KOPT-K1 (cell line): ENCODE results near the gene PFKL.

Experiments
- H3K27ac ChIP-seq: fragments of 200-600 bp; sonication (generic); 2 replicates; pipeline ENCODE4 v1.5.1; 2016; ENCODE audit warnings: antibody characterized with exemption, mild to moderate bottlenecking, low read depth, low read length; ENCODE audit not compliant: poor library complexity, severe bottlenecking
- H3K36me3 ChIP-seq: fragments of 200-600 bp; sonication (generic); 2 replicates; pipeline ENCODE4 v1.5.1; 2017; ENCODE audit warnings: antibody characterized with exemption, mild to moderate bottlenecking, low read length, moderate library complexity; ENCODE audit not compliant: insufficient read depth
- H3K9me3 ChIP-seq: fragments of 200-600 bp; sonication (generic); 2 replicates; pipeline ENCODE4 v1.5.1; 2017; ENCODE audit warnings: antibody characterized with exemption, low read length, mild to moderate bottlenecking; ENCODE audit not compliant: insufficient read depth, poor library complexity, severe bottlenecking

PFKL gene

GRCh38 chr21:44299458-44300261 is at the start of gene PFKL:
Gene PFKL, plus strand, starts transcription at chr21:44300053. Its CDS starts 53 bp downstream, at chr21:44300106.
- H3K27ac ChIP-seq = peak within 1 kb of the TSS; percentile 62
- no peaks in the 10 kb centered on the region for H3K36me3 ChIP-seq
- H3K9me3 ChIP-seq = no peaks in the 10 kb centered on the region

DNA sequence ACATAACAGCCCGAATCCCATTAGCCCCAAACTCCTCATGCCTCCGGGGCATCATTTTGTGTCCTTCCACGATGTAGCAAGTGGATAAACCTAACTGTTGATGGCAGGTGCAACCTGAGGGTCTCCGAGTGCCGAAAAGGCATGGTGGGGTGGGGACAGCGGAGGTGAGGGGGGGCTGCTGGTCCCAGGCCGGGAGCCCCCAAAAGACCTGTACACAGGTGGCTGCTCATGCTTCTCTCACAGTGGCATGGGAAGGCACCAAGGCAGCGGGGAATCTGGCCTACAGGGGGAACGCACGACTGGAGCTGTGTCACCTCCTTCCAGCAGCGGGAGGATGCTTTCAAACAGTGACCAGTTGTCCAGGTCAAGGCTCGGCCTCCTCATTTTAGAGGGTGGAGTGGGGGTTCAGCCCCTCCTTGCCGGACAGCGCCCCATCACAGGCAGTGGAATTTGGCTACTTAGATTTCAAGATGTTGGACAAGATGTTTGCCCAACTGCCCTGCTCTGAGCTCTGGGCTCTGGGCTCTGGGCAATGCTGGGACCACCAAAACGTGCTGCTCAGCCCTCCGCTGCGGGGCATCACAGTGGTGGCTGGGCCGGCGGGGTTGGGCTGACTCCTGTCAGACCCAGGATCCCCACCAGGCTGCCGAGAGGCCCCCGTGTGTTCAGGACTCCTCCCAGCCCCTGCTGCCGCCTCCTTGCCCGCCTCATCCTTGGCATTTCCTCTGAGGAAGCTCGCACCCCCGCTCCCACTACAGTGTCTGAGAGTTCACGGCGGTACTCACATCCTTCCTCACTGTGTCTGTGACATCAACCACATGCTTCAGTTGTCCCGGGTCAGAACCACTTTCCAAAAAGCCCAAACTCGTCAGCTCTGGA is 45.8 kb upstream of the PFKL start:
- Histone ChIP-seq H3K36me3 (no peaks in the 10 kb centered on the region), H3K9me3 (no peaks in the 10 kb centered on the region), H3K27ac (no peak overlapping the region)

DNA sequence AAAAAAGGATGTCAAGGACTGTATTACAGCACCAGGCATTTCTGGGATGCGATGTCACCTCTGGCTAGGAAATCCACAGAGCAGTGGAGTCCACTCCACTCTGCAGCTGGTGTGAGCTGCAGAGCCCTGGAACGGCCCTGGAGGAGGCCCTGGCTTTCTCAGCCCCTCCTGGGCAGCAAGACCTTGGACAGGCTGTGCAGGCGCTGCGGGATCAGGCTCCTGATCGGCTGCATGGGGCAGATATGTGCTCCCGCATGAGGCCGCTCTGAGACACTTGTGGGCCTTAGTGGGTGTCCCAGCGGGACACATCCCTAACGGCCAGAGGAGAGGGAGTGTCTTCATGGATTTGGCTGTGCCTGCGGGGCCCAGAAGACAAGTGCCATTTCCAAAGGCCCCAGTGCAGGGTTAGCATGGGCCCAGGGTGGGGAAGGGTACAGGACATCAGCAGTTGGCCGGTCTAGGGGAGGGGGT is 44.3 kb upstream of the PFKL start:
- Histone ChIP-seq H3K9me3 (no peaks in the 10 kb centered on the region), H3K36me3 (no peaks in the 10 kb centered on the region), H3K27ac (no peak overlapping the region)

GRCh38 chr21:44258056-44258725 is 41.7 kb upstream of the PFKL start:
- Histone ChIP-seq H3K9me3 (no peaks in the 10 kb centered on the region), H3K36me3 (no peaks in the 10 kb centered on the region), H3K27ac (no peak overlapping the region)

- Histone ChIP-seq H3K27ac (no peak overlapping the region), H3K36me3 (no peaks in the 10 kb centered on the region), H3K9me3 (no peaks in the 10 kb centered on the region)
Observed at GRCh38 chr21:44259082-44259705, 40.7 kb upstream of the PFKL start.

DNA sequence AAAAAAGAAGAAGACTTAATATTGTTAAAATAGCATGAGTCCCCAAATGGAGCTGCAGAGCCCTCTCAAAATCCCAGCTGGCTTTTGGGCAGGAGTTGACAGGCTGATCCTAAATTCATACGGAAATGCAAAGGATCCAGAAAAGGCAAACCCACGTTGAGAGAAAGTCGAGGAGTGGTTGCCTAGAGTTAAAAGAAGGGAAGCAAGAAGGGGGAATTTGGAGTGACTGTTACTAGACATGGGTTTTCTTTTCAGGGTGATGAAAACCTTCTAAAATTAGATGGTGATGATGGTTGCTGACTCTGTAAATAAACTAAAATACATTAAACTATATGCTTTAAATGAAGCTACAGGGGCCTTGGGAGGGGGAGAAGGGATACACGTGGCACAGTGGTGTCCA is 39.8 kb upstream of the PFKL start:
- no peaks in the 10 kb centered on the region for H3K9me3 ChIP-seq
- H3K36me3 ChIP-seq = no peaks in the 10 kb centered on the region
- no peak overlapping the region for H3K27ac ChIP-seq

- no peaks in the 10 kb centered on the region for H3K36me3 ChIP-seq
- no peaks in the 10 kb centered on the region for H3K9me3 ChIP-seq
- H3K27ac ChIP-seq = no peak overlapping the region
Observed at GRCh38 chr21:44260791-44261631, 38.8 kb upstream of the PFKL start.

GRCh38 chr21:44261675-44262295 is 38.1 kb upstream of the PFKL start, which contains the start of gene DNMT3L:
Gene DNMT3L, minus strand, starts transcription at chr21:44261897. Its CDS starts 638 bp downstream, at chr21:44261259.
- H3K36me3 ChIP-seq = no peaks in the 10 kb centered on the region
- no peak within 1 kb of the TSS for H3K27ac ChIP-seq
- no peaks in the 10 kb centered on the region for H3K9me3 ChIP-seq

DNA sequence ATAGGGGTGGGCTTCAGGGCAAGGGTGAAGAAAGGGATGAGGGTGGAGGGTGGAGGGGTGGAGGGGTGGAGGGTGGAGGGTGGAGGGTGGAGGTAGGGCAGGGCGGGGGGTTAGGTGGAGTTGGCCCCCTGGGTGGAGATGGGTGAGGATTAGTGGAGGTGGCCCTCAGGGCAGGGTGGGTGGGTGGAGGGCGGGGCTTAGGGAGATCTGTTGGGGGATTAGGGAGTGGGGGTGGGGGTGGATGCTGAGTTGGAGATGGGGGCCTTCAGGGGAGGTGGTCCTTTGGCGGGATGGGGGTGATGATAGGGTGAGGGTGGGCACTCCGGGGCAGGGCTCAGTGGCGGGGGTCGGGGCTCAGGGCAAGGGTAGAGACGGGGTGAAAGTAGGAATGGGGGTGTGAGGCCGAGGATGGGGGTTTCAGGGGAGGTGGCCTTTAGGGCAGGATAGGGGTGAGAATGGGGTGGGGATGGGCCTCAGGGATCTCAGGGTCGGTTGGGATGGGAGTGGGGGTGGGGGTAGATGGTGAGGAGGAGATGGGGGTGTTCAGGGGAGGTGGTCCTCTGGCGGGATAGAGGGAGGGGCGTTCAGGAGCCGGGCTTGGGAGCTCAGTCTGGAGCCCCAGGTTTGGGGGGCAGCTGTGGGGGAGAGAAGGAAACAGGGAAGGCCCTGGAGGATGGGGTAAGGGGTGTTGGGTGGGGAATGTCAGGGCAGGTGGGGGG is 37.4 kb upstream of the PFKL start:
- H3K27ac ChIP-seq = no peak overlapping the region
- H3K9me3 ChIP-seq = no peaks in the 10 kb centered on the region
- no peaks in the 10 kb centered on the region for H3K36me3 ChIP-seq

DNA sequence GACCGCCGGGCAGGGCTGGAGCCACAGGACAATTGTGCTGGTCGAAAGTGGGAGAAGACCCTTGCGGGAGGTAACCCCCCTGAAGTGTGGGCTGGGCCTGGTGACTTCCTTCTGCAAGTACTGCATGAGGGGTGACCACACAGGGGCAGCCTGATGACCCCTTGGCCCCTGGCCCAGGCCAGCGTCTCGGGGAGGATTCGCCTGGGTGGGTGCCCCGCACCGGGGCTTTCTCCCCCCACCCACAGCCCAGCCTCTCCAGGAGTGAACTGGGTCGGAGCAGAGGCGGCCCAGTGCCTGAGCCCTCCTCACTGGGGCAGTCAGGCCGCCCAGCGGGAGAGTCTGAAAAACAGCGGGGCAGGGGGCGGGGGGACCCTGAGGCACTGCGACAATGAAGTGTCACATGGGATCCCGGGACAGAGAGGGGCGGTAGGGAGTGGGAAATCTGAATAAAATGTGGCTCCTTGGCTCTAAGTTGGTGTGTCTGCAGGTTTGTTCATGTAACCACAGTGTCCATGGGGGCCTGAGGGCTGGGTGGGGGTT is 36.6 kb upstream of the PFKL start:
- Histone ChIP-seq H3K27ac (no peak overlapping the region), H3K36me3 (no peaks in the 10 kb centered on the region), H3K9me3 (no peaks in the 10 kb centered on the region)

- H3K9me3 ChIP-seq = no peaks in the 10 kb centered on the region
- H3K27ac ChIP-seq = no peak overlapping the region
- H3K36me3 ChIP-seq = no peaks in the 10 kb centered on the region
Observed at GRCh38 chr21:44263768-44264167, 36.1 kb upstream of the PFKL start.

DNA sequence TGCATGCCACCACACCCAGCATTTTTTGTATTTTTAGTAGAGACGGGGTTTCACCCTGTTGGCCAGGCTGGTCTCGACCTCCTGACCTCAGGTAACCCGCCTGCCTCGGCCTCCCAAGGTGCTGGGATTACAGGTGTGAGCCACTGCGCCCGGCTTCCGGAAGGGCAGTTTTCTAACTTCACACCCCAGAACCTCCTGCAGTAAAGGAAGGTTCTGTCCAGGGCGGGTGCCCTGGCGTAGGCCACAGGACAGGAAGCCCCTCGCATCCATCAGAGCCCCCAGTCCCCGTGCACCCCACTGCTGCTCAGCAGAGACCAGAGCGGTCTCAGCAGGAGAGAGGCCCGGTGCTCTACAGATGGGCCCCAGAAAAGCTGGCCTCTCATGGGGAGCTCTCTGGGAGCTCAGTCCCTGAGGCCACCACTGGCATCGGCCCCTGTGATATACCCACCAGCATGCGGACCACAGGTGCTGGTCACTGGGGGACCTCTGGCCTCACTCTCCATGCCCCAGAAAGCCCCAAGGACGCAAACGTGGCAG is 34.1 kb upstream of the PFKL start:
- H3K9me3 ChIP-seq = no peaks in the 10 kb centered on the region
- no peaks in the 10 kb centered on the region for H3K36me3 ChIP-seq
- H3K27ac ChIP-seq = no peak overlapping the region
